OCI-LY1 (cell line): ENCODE results near the gene PLTP.

Experiments
- CTCF ChIP-seq: fragments of 200-600 bp; sonication (generic), shearing (Covaris generic); IDR thresholded peaks from 2 replicates; pipeline ENCODE4 v1.5.1; 2017; ENCODE audit warnings: mild to moderate bottlenecking, antibody characterized with exemption, low read length, moderate library complexity, mixed read lengths
- EZH2 ChIP-seq: fragments of 200-600 bp; sonication (generic), shearing (Covaris generic); IDR thresholded peaks from 2 replicates; pipeline ENCODE4 v1.8.0; 2017; ENCODE audit warnings: borderline replicate concordance, mixed run types, mild to moderate bottlenecking, antibody characterized with exemption, low read length, moderate library complexity, mixed read lengths

- TF ChIP-seq CTCF (no peak), EZH2 (no peak)
These were observed 45.5 kb downstream of the PLTP start for GRCh38 chr20:45866454-45866853.
